Keratinocyte (primary cell): ENCODE results near the gene MT4. TPM values are rescaled to one million over a fixed set of nuclear protein-coding genes. Genes with fewer than 3 reads are reported as not detected.

Experiments
- DNase-seq: peaks from one replicate; pipeline ENCODE4 v3.0.0-alpha.2; 2011; ENCODE audit warnings: low read depth, missing footprints, low spot score
- FAIRE-seq: peaks from 2 replicates; lab custom pipeline; 2011; peaks lifted over from hg19 to GRCh38; lab: Jason Lieb, UNC
- H2AFZ ChIP-seq: 2 replicates; pipeline ENCODE4 v1.6.0; 2012; ENCODE audit warnings: low read length, control low read depth, inconsistent platforms; ENCODE audit not compliant: control insufficient read depth
- H3K27ac ChIP-seq: 2 replicates; pipeline ENCODE4 v1.5.1; 2011; ENCODE audit warnings: low read length; ENCODE audit not compliant: control insufficient read depth, insufficient read depth
- H3K27me3 ChIP-seq: 3 replicates; pipeline ENCODE4 v1.6.0; 2011; ENCODE audit warnings: low read length; ENCODE audit not compliant: control insufficient read depth, insufficient read depth; ENCODE audit errors: extremely low read depth
- H3K36me3 ChIP-seq, 2 experiments: 2 replicates in 1 of 2; 3 replicates in 1 of 2; pipeline ENCODE4 v1.5.1; 2011; ENCODE audit warnings: low read length in 2 of 2, mild to moderate bottlenecking in 1 of 2; ENCODE audit not compliant: control insufficient read depth in 2 of 2, insufficient read depth in 2 of 2; ENCODE audit errors: extremely low read depth in 1 of 2
- H3K4me1 ChIP-seq: 3 replicates; pipeline ENCODE4 v1.5.1; 2011; ENCODE audit warnings: low read length; ENCODE audit not compliant: control insufficient read depth, insufficient read depth; ENCODE audit errors: extremely low read depth
- H3K4me2 ChIP-seq: 3 replicates; pipeline ENCODE4 v1.6.0; 2011; ENCODE audit warnings: low read depth, low read length; ENCODE audit not compliant: control insufficient read depth, insufficient read depth; ENCODE audit errors: extremely low read depth
- H3K4me3 ChIP-seq, 3 experiments: fragments of 200-600 bp in 1 of 3; sonication (generic) in 1 of 3; 2 replicates in 2 of 3; 3 replicates in 1 of 3; pipeline ENCODE4 v1.5.1; 2011 to 2016; ENCODE audit warnings: low read length in 3 of 3, mild to moderate bottlenecking in 3 of 3, control low read depth in 2 of 3, inconsistent platforms in 1 of 3, low read depth in 1 of 3, mixed read lengths in 1 of 3, mixed run types in 1 of 3, moderate library complexity in 1 of 3; ENCODE audit not compliant: control insufficient read depth in 2 of 3, insufficient read depth in 2 of 3; ENCODE audit errors: extremely low read depth in 1 of 3
- H3K79me2 ChIP-seq: 2 replicates; pipeline ENCODE4 v1.6.0; 2012; ENCODE audit warnings: low read length; ENCODE audit not compliant: control insufficient read depth, insufficient read depth
- H3K9ac ChIP-seq: 3 replicates; pipeline ENCODE4 v1.6.0; 2011; ENCODE audit warnings: low read length; ENCODE audit not compliant: control insufficient read depth, insufficient read depth; ENCODE audit errors: extremely low read depth
- H3K9me1 ChIP-seq: 3 replicates; pipeline ENCODE4 v1.6.0; 2011; ENCODE audit warnings: low read length; ENCODE audit not compliant: control insufficient read depth, insufficient read depth; ENCODE audit errors: extremely low read depth
- H3K9me3 ChIP-seq: 2 replicates; pipeline ENCODE4 v1.5.1; 2012; ENCODE audit warnings: low read depth, low read length; ENCODE audit not compliant: control insufficient read depth
- H4K20me1 ChIP-seq: 3 replicates; pipeline ENCODE4 v1.6.0; 2011; ENCODE audit warnings: low read length; ENCODE audit not compliant: control insufficient read depth, insufficient read depth; ENCODE audit errors: extremely low read depth
- CTCF ChIP-seq, 3 experiments: IDR thresholded peaks in 1 of 3; conservative IDR thresholded peaks in 1 of 3; optimal IDR thresholded peaks in 1 of 3; 2 replicates in 2 of 3; 3 replicates in 1 of 3; pipeline versions ENCODE3 to v1.5.1; 2011; ENCODE audit warnings: low read length in 3 of 3, mild to moderate bottlenecking in 3 of 3, moderate library complexity in 2 of 3, control low read depth in 1 of 3, inconsistent platforms in 1 of 3; ENCODE audit not compliant: insufficient read depth in 2 of 3; ENCODE audit errors: extremely low read depth in 1 of 3
- EZH2 ChIP-seq: IDR thresholded peaks from one replicate; pipeline ENCODE4 v1.6.1; 2012; ENCODE audit warnings: inconsistent platforms, mild to moderate bottlenecking, low read length, moderate library complexity
- dilution Hi-C: fragments of 300-500 bp; cut with MboI; formaldehyde crosslinking; loops from one replicate; pipeline ENCODE4 v1.7.0; 2020; ENCODE audit warnings: low sequenced_read_pairs; ENCODE audit not compliant: extremely low pct_ligation_motif_present
- polyA plus RNA-seq, 5 experiments: library from polyadenylated mRNA; depleted of rRNA in 3 of 5; stranded (reverse) in 3 of 5; stranded (forward) in 1 of 5; unstranded in 1 of 5; fragments of >200 nt; gene quantifications; 1 replicate in 1 of 5; 2 replicates in 3 of 5; 3 replicates in 1 of 5; pipeline versions ENCODE4 v1.2.1 to v1.2.3, GENCODE V29; 2011 to 2012; ENCODE audit warnings: missing spikeins in 2 of 5, low read depth in 1 of 5, low replicate concordance in 1 of 5

Gene MT4
- polyA plus RNA-seq, 1 donor (not counting 4 experiments of a cell fraction or from before 2014, with no cell fraction given), result 0.77 TPM

GRCh38 chr16:56554441-56554840 is 10.4 kb upstream of the MT4 start:
- FAIRE-seq, result no peak
- H3K9me3 ChIP-seq, result no peaks in the 10 kb centered on the region

GRCh38 chr16:56558024-56558747 is 6.7 kb upstream of the MT4 start:
- H2AFZ ChIP-seq, result no peak overlapping the region
- dilution Hi-C loops, result no loop called here
- H3K4me1 ChIP-seq, result peaks cover 12% of the 10 kb centered on the region
- no peak overlapping the region for H3K4me3 ChIP-seq
- no peak overlapping the region for H3K27ac ChIP-seq
- H3K9me1 ChIP-seq, result no peaks in the 10 kb centered on the region
- FAIRE-seq (peak; percentile 100), DNase-seq (no peak)
- no peaks in the 10 kb centered on the region for H4K20me1 ChIP-seq
- no peaks in the 10 kb centered on the region for H3K79me2 ChIP-seq
- H3K27me3 ChIP-seq, result no peaks in the 10 kb centered on the region
- no peaks in the 10 kb centered on the region for H3K9me3 ChIP-seq
- H3K36me3 ChIP-seq, result no peaks in the 10 kb centered on the region
- H3K4me2 ChIP-seq, result no peak overlapping the region
- TF ChIP-seq CTCF (optimal IDR thresholded peaks at IDR 0.05 in 1 of 3, IDR thresholded peaks at IDR 0.05 in 1 of 3, conservative IDR thresholded peaks at IDR 0.05 in 1 of 3; ENCODE audit: extremely low read depth in 1 of 3, insufficient read depth in 2 of 3, low read length in 3 of 3) (no peak), EZH2 (no peak)
- H3K9ac ChIP-seq, result no peak overlapping the region

More at GRCh38 chr16:56554441-56554840, 10.4 kb upstream of the MT4 start:
- no peak overlapping the region for H3K9ac ChIP-seq
- H3K9me1 ChIP-seq, result no peaks in the 10 kb centered on the region
- no peak for DNase-seq
- TF ChIP-seq EZH2, result no peak
- no peak for TF ChIP-seq CTCF (optimal IDR thresholded peaks at IDR 0.05 in 1 of 3, IDR thresholded peaks at IDR 0.05 in 1 of 3, conservative IDR thresholded peaks at IDR 0.05 in 1 of 3; ENCODE audit: extremely low read depth in 1 of 3, insufficient read depth in 2 of 3, low read length in 3 of 3)
- H3K27ac ChIP-seq, result no peak overlapping the region
- dilution Hi-C loops, result no loop called here
- H3K36me3 ChIP-seq, result no peaks in the 10 kb centered on the region
- H4K20me1 ChIP-seq, result no peaks in the 10 kb centered on the region
- H3K4me1 ChIP-seq, result peaks cover 19% of the 10 kb centered on the region
- no peak overlapping the region for H2AFZ ChIP-seq
- no peak overlapping the region for H3K4me2 ChIP-seq
- H3K79me2 ChIP-seq, result no peaks in the 10 kb centered on the region
- no peak overlapping the region for H3K4me3 ChIP-seq
- H3K27me3 ChIP-seq, result no peaks in the 10 kb centered on the region
